Glutamatergic neuron (in vitro differentiated cells): ENCODE data around the gene RAB8A. TPM values are rescaled to one million over a fixed set of nuclear protein-coding genes. Genes with fewer than 3 reads are reported as not detected.
"Not testable (repeated sequence)": the region's sequence is repeated elsewhere in the genome, so short reads cannot be mapped to it uniquely, and the experiment has no call there.

ENCODE experiments used
- DNase-seq: peaks from one replicate; pipeline ENCODE4 v3.0.0; 2022
- H3K27ac Mint-ChIP-seq: one replicate; pipeline ENCODE4 v1.8.0; 2020; ENCODE audit warnings: mild to moderate bottlenecking, mixed read lengths, inconsistent platforms; ENCODE audit not compliant: unreplicated experiment
- H3K27me3 Mint-ChIP-seq: one replicate; pipeline ENCODE4 v1.8.0; 2020; ENCODE audit warnings: mild to moderate bottlenecking, moderate library complexity, mixed read lengths, inconsistent platforms; ENCODE audit not compliant: unreplicated experiment
- H3K36me3 Mint-ChIP-seq: one replicate; pipeline ENCODE4 v1.8.0; 2020; ENCODE audit warnings: mild to moderate bottlenecking, mixed read lengths, inconsistent platforms; ENCODE audit not compliant: unreplicated experiment
- H3K4me1 Mint-ChIP-seq: one replicate; pipeline ENCODE4 v1.8.0; 2020; ENCODE audit warnings: mild to moderate bottlenecking, low read depth, mixed read lengths, inconsistent platforms; ENCODE audit not compliant: unreplicated experiment
- H3K4me3 Mint-ChIP-seq: one replicate; pipeline ENCODE4 v1.8.0; 2020; ENCODE audit warnings: mild to moderate bottlenecking, mixed read lengths, inconsistent platforms; ENCODE audit not compliant: unreplicated experiment
- H3K9me3 Mint-ChIP-seq: one replicate; pipeline ENCODE4 v1.8.0; 2020; ENCODE audit warnings: mild to moderate bottlenecking, moderate library complexity, mixed read lengths, inconsistent platforms; ENCODE audit not compliant: unreplicated experiment
- CTCF ChIP-seq: fragments of 200-600 bp; sonication (generic); IDR thresholded peaks from one replicate; pipeline ENCODE4 v1.5.0; 2021; ENCODE audit not compliant: partially characterized antibody, unreplicated experiment
- total RNA-seq: library from RNA; stranded (reverse); fragmentation: NEBNext Ultra II Directional; extraction: Animal tissue kit (Norgen Biotek cat#: 25700); gene quantifications from one replicate; pipeline ENCODE4 v1.2.1, GENCODE V29; 2021; ENCODE audit not compliant: unreplicated experiment

The RAB8A gene
- total RNA-seq, 1 donor from 2014 or later, result 58.9 TPM

DNA sequence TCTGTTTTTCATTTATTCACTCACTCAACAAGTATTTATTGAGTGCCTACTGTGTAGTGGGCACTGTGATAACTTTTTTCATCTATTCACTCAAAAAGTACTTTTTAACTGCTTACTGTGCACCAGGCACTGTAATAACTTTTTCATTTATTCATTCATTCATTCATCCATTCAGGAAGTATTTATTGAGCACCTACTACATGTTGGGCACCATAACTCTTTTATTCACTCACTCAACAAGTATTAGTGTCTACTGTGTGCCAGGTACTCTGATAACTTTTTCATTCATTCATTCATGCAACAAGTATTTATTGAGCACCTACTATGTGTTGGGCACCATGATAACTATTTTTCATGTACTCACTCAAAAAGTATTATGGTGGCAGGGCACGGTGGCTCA is 54.7 kb downstream of the RAB8A start:
- Mint-ChIP-seq H3K27me3 (no peaks in the 10 kb centered on the region), H3K36me3 (no peaks in the 10 kb centered on the region), H3K27ac (no peak overlapping the region), H3K4me1 (no peaks in the 10 kb centered on the region), H3K9me3 (no peaks in the 10 kb centered on the region), H3K4me3 (no peak overlapping the region)
- TF ChIP-seq CTCF, result no peak
- DNase-seq, result no peak

DNA sequence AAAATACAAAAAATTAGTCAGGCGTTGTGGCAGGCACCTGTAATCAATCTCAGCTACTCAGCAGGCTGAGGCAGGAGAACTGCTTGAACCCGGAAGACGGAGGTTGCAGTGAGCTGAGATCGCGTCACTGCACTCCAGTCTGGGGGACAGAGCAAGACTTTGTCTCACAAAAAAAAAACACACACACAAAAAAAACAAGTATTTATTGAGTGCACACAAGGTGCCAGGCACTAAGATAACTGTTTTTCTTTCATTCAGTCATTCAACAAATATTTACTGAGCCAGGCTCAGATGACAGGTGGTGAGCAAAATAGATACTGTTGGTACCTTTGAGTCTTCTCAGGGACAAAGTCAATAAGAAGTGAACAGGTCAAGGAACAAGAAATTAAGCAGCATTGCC is 55.4 kb downstream of the RAB8A start:
- no peak for TF ChIP-seq CTCF
- Mint-ChIP-seq H3K36me3 (no peaks in the 10 kb centered on the region), H3K27me3 (no peaks in the 10 kb centered on the region), H3K27ac (no peak overlapping the region), H3K9me3 (no peaks in the 10 kb centered on the region), H3K4me1 (no peaks in the 10 kb centered on the region), H3K4me3 (no peak overlapping the region)
- DNase-seq, result no peak

GRCh38 chr19:16168465-16169081 is 56.9 kb downstream of the RAB8A start:
- Mint-ChIP-seq H3K27ac (no peak overlapping the region), H3K4me1 (no peaks in the 10 kb centered on the region), H3K36me3 (no peaks in the 10 kb centered on the region), H3K27me3 (no peaks in the 10 kb centered on the region), H3K4me3 (no peak overlapping the region), H3K9me3 (peaks cover 3% of the 10 kb centered on the region)
- no peak for DNase-seq
- TF ChIP-seq CTCF, result no peak

GRCh38 chr19:16170134-16170533 is 58.4 kb downstream of the RAB8A start:
- no peak for DNase-seq
- Mint-ChIP-seq H3K4me3 (no peak overlapping the region), H3K4me1 (no peaks in the 10 kb centered on the region), H3K9me3 (peaks cover 4% of the 10 kb centered on the region), H3K27me3 (no peaks in the 10 kb centered on the region), H3K27ac (no peak overlapping the region), H3K36me3 (no peaks in the 10 kb centered on the region)
- TF ChIP-seq CTCF, result no peak

DNA sequence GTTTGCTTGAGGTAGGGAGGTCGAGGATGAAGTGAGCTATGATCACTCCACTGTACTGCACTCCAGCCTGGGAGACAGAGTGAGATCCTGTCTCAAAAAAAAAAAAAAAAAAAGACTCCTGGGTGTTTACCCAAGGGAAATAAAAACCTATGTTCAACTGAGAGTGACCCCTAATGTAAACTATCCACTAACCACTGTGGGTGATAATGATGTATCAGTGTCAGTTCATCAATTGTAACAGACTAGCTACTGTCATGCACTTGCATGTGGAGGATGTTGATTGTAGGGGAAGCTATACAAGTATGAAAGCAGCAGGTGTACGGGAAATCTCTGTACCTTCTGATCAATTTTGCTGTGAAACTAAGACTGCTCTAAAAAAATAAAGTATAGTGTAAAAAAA is 64.3 kb downstream of the RAB8A start:
- DNase-seq, result no peak
- H3K4me1 Mint-ChIP-seq, result no peaks in the 10 kb centered on the region
- peaks cover 4% of the 10 kb centered on the region for H3K9me3 Mint-ChIP-seq
- no peaks in the 10 kb centered on the region for H3K27me3 Mint-ChIP-seq
- no peak for TF ChIP-seq CTCF
- H3K27ac Mint-ChIP-seq, result no peak overlapping the region
- H3K36me3 Mint-ChIP-seq, result no peaks in the 10 kb centered on the region
- no peak overlapping the region for H3K4me3 Mint-ChIP-seq

GRCh38 chr19:16178866-16179265 is 67.2 kb downstream of the RAB8A start:
- H3K4me1 Mint-ChIP-seq, H3K9me3 Mint-ChIP-seq, H3K36me3 Mint-ChIP-seq, H3K27me3 Mint-ChIP-seq, DNase-seq, H3K4me3 Mint-ChIP-seq, H3K27ac Mint-ChIP-seq: not testable (repeated sequence)
